Astrocyte of the spinal cord (primary cell): ENCODE results near the gene GPR171.
"Not testable (repeated sequence)": the region's sequence is repeated elsewhere in the genome, so short reads cannot be mapped to it uniquely, and the experiment has no call there.

ENCODE experiments used
- DNase-seq: peaks from one replicate; pipeline ENCODE4 v3.0.0; 2011; ENCODE audit warnings: low read depth, low spot score
- H3K4me3 ChIP-seq: 2 replicates; pipeline ENCODE4 v1.5.1; 2011; ENCODE audit warnings: low read depth, mild to moderate bottlenecking, low read length, moderate library complexity
- in situ Hi-C: cut with HindIII; loops from 2 replicates; pipeline ENCODE4 v1.10.0; 2017; ENCODE audit warnings: low sequenced_read_pairs
- TF ChIP-seq, protein P1 (sequence below): IDR thresholded peaks from 2 replicates; pipeline ENCODE4 v1.5.1; 2012; ENCODE audit warnings: low read depth, mild to moderate bottlenecking, low read length, inconsistent platforms

GPR171 gene

DNA sequence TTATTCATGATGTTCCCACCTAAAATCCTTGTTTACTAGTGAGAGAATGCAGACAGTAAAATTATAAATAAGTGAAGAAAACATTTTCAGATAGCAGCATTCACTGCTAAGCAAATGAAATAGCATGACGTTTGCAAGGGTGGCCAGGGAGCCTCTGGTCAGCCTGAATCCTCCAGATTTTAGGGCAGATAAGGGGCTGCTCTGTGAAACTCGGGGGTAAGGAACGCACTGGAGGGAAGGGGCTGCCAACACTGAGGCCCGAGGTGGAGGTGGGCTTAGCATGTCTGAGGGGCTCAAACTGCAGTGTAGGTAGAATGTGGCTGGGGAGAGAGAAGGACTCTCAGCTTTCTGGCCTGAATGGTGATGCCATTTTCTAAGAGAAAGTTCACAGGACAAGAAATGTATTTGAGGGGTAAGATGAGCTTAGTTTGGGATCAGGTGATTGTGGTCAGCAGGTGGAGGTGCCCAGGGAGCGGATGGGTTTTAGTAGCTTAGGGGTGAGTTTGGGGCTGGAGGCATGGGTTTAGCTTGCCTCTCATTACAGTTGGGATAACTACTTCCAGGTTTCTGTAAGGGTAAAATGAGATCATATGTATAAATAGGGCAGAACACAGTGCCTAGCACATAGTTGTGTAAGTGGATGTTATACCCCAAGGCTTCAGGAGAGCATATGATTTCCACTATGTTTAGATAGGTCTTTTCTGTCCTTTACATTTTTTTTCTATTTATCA, 20.5 kb downstream of the GPR171 start:
- no peak for DNase-seq
- no peak overlapping the region for H3K4me3 ChIP-seq
- in situ Hi-C loops: no loop called here
- TF ChIP-seq, protein P1, sequence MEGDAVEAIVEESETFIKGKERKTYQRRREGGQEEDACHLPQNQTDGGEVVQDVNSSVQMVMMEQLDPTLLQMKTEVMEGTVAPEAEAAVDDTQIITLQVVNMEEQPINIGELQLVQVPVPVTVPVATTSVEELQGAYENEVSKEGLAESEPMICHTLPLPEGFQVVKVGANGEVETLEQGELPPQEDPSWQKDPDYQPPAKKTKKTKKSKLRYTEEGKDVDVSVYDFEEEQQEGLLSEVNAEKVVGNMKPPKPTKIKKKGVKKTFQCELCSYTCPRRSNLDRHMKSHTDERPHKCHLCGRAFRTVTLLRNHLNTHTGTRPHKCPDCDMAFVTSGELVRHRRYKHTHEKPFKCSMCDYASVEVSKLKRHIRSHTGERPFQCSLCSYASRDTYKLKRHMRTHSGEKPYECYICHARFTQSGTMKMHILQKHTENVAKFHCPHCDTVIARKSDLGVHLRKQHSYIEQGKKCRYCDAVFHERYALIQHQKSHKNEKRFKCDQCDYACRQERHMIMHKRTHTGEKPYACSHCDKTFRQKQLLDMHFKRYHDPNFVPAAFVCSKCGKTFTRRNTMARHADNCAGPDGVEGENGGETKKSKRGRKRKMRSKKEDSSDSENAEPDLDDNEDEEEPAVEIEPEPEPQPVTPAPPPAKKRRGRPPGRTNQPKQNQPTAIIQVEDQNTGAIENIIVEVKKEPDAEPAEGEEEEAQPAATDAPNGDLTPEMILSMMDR: no peak

DNA sequence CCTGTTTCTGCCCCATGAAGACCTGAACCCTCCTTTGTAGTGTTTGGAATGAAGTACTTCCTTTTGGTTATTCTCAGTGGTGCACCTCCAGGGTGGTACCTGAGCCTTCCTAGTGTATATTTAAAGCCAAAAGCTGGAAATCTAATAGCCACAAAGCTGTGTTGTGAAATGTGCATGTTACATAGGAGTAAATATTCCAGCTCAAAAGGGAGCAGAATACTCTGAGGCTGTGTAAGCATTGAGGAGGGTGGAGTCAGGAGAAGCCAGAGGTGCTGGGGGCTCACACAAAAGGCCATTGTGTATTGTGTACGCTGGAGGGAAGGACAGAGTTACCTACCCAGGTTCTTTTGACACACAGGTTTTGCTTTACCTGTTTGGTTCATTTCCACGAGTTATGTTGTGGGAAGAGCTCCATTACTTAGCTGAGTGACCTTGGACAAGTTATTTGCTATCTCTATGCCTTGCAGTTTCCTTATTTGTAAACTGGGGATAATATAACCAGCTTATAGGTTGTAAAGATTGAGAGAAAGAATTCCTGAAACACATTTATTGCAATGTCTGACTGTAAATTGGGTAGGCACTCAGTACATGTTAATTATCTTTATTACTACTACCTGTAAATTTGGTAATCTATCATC, 24.7 kb downstream of the GPR171 start:
- no peak for DNase-seq
- in situ Hi-C loops: no loop called here
- TF ChIP-seq, protein P1: no peak
- H3K4me3 ChIP-seq: no peak overlapping the region

DNA sequence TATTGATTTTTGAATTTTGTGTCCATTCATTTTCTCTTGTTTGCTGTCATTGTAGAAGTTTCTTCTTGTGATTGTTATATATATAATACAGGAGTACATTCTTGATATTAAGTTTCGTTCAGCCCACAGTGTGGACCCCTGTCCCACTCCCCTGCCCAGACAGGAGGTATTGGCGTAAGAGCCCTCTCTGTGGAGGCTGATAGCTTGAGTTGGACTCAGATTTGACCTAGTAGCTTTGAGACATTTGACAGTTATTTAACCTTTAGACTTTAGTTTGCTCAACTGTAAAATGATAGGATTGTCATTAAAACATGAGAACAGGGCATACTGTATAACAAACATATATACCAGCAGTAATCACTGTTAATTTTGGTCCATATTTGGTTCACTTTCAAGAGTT, 27.1 kb downstream of the GPR171 start:
- H3K4me3 ChIP-seq: no peak overlapping the region
- no peak for DNase-seq
- in situ Hi-C loops: no loop called here
- TF ChIP-seq, protein P1: no peak

DNA sequence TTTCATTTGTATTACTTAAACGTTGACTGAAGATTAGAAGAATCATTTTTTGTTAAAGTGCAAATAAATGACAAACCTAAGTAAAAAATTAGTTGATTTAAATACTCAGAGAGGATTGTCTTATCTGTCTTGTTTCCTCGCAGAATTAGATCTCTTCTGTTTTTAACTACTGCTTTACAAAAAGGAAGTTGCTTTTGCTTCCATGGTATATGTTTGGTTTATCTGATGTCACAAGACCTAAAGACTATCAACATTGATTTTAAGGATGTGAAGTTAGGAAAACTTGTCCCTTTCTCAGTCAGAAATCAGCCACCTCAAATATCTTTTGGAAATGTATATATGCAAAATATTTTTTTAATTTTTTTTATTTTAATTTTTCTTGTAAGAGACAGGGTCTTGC, 28.7 kb downstream of the GPR171 start:
- DNase-seq: no peak
- TF ChIP-seq, protein P1: no peak
- in situ Hi-C loops: no loop called here
- no peak overlapping the region for H3K4me3 ChIP-seq

DNA sequence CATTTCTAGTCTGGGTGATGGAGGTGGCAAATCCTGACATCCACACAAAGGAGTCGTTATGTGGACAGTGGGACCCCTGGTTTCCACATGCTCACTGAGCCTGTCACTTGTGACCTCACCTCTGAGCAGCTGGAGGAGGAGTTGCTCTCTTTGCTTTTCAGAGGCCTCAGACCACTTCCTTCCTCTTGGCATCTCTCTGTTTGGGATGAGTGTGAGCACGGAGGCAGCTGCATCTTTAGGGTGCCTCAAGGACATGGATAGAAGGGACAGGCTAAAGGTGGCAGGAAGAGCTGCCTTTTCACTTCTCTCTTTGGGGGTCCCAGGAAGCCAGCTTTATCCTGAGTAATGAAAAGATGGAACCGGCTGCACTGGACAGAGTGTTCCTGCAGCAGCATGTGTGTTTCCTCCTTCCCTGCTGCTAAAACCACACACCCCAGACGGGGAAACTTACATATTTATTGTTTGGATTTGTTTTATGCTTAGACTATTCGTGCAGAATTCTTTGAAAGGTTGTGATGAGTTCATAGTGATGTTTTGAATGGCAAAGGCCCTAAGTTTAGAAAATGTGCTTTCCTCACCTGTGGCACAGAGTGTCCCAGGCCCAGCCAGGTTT, 31.8 kb downstream of the GPR171 start:
- H3K4me3 ChIP-seq: no peak overlapping the region
- peak; percentile 18 for DNase-seq
- TF ChIP-seq, protein P1: no peak
- in situ Hi-C loops: no loop called here

DNA sequence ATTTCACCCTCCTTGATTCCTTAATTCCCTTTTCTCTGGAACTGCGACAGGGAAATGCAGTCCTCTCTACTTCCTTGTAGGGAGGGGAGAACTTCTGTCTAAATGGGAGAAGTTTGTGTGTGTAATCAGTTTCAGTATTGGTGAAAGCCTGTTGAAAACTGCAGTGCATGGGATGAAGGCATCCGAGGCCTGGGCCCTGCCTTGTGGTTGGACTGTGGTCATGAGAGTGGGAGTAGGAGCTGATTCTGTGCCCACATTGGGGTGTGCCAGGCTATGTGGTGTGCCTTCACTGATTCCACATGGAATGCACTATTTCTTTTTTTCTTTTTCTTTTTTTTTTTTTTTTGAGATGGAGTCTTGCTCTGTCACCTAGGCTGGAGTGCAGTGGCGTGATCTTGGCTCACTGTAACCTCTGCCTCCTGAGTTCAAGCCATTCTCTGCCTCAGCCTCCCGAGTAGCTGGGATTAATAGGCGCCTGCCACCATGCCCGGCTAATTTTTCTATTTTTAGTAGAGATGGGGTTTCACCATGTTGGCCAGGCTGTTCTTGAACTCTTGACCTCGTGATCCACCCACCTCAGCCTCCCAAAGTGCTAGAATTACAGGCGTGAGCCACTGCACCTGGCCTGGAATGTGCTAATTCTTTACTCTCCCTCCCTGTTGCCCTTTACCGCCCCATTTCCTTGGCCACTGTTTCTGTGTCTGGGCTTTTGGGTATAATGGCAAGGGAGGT, 32.9 kb downstream of the GPR171 start:
- in situ Hi-C loops, DNase-seq, H3K4me3 ChIP-seq: not testable (repeated sequence)
